Coronary artery (tissue), 2 donors: Measurements from ENCODE around the gene NADK.
"Not testable (repeated sequence)": the region's sequence is repeated elsewhere in the genome, so short reads cannot be mapped to it uniquely, and the experiment has no call there.

Experiments
- DNase-seq: peaks from one replicate; pipeline ENCODE4 v3.0.0-alpha.2; 2017; ENCODE audit warnings: low spot score
- H3K27ac ChIP-seq, 2 donors: fragments of 200-600 bp; sonication (generic); one replicate each; pipeline ENCODE4 v1.5.1; 2016 to 2019
- H3K4me3 ChIP-seq: fragments of 200-600 bp; sonication (generic); 2 replicates; pipeline ENCODE4 v1.5.1; 2016; ENCODE audit warnings: mild to moderate bottlenecking, moderate library complexity
- CTCF ChIP-seq: fragments of 200-600 bp; sonication (generic); IDR thresholded peaks from one replicate; pipeline ENCODE4 v1.5.1; 2019; ENCODE audit warnings: antibody characterized with exemption

Gene NADK

GRCh38 chr1:1753607-1754005 is 24.7 kb downstream of the NADK start:
- Histone ChIP-seq H3K4me3 (no peak overlapping the region), H3K27ac (no peak overlapping the region)
- no peak for DNase-seq
- no peak for TF ChIP-seq CTCF

GRCh38 chr1:1752636-1753606 is 25.3 kb downstream of the NADK start:
- DNase-seq, result no peak
- Histone ChIP-seq H3K4me3 (no peak overlapping the region), H3K27ac (no peak overlapping the region)
- TF ChIP-seq CTCF, result no peak

- Histone ChIP-seq H3K4me3 (no peak overlapping the region), H3K27ac (no peak overlapping the region)
- no peak for DNase-seq
- TF ChIP-seq CTCF, result no peak
Observed at GRCh38 chr1:1752190-1752589, 26.1 kb downstream of the NADK start.

GRCh38 chr1:1749941-1750340 is 28.3 kb downstream of the NADK start:
- H3K27ac ChIP-seq, H3K4me3 ChIP-seq, DNase-seq: not testable (repeated sequence)

GRCh38 chr1:1748686-1749321 is 29.5 kb downstream of the NADK start:
- Histone ChIP-seq H3K4me3 (no peak overlapping the region), H3K27ac (no peak overlapping the region)
- DNase-seq, result no peak
- no peak for TF ChIP-seq CTCF

GRCh38 chr1:1746566-1746909 is 31.7 kb downstream of the NADK start:
- Histone ChIP-seq H3K4me3 (peak overlapping the region; percentile 82), H3K27ac (peak overlapping the region; percentile 57 to 91)
- not testable (repeated sequence) for DNase-seq

- Histone ChIP-seq H3K27ac (peak overlapping the region; percentile 57 to 91), H3K4me3 (peak overlapping the region; percentile 82)
- DNase-seq, result peak; percentile 86
Observed at GRCh38 chr1:1745651-1746565, 32.4 kb downstream of the NADK start.

- not testable (repeated sequence) for H3K4me3 ChIP-seq, H3K27ac ChIP-seq, DNase-seq
Observed at GRCh38 chr1:1742529-1742928, 35.7 kb downstream of the NADK start.

- H3K27ac ChIP-seq, result peak overlapping the region in 1 of 2 donors; percentile 63
- DNase-seq, H3K4me3 ChIP-seq: not testable (repeated sequence)
Observed at GRCh38 chr1:1741013-1741412, 37.3 kb downstream of the NADK start.

GRCh38 chr1:1738799-1739337 is 39.4 kb downstream of the NADK start:
- not testable (repeated sequence) for DNase-seq, H3K4me3 ChIP-seq, H3K27ac ChIP-seq

- peak; percentile 45 for DNase-seq
- H3K4me3 ChIP-seq, H3K27ac ChIP-seq: not testable (repeated sequence)
Observed at GRCh38 chr1:1737675-1738590, 40.3 kb downstream of the NADK start.
